Testis (tissue), 3 donors: ENCODE results near the gene RTF2. TPM values are rescaled to one million over a fixed set of nuclear protein-coding genes. Genes with fewer than 3 reads are reported as not detected.

Experiments used
- DNase-seq: peaks from one replicate; pipeline ENCODE4 v3.0.0-alpha.2; 2019
- H3K27ac ChIP-seq, 2 donors: fragments of 200-600 bp; sonication (generic); one replicate each; pipeline ENCODE4 v1.5.1; 2019
- H3K27me3 ChIP-seq: fragments of 200-600 bp; sonication (generic); one replicate; pipeline ENCODE4 v1.5.1; 2019
- H3K36me3 ChIP-seq: fragments of 200-600 bp; sonication (generic); one replicate; pipeline ENCODE4 v1.5.1; 2017; ENCODE audit warnings: low read depth; ENCODE audit errors: missing control alignments
- H3K4me1 ChIP-seq: fragments of 200-600 bp; sonication (generic); one replicate; pipeline ENCODE4 v1.5.1; 2019
- H3K4me3 ChIP-seq, 2 donors: fragments of 200-600 bp; sonication (generic); one replicate each; pipeline ENCODE4 v1.5.1; 2017 to 2019
- H3K9me3 ChIP-seq: fragments of 200-600 bp; sonication (generic); one replicate; pipeline ENCODE4 v1.5.1; 2017
- POLR2A ChIP-seq: fragments of 450-650 bp; IDR thresholded peaks from one replicate; pipeline ENCODE4 v1.6.1; 2017; ENCODE audit warnings: antibody characterized with exemption, mild to moderate bottlenecking, moderate library complexity
- WGBS, 2 donors: methylation state at CpG; one replicate each; pipeline ENCODE4 v1.1.5; 2018; 5-methylcytosine and 5-hydroxymethylcytosine counted together
- intact Hi-C: fragments of 100-400 bp; cut with DNase I; formaldehyde crosslinking; loops from one replicate; pipeline ENCODE4 v1.15.1; 2023; ENCODE audit warnings: low total_unique reads
- polyA plus RNA-seq: library from polyadenylated mRNA; stranded (reverse); fragments of 350-450 nt; fragmentation: Illumina TruSeq; extraction: RNeasy Lipid Tissue Mini Kit (QIAGEN cat#74804); gene quantifications from one replicate; pipeline ENCODE4 v1.2.3, GENCODE V29; 2014; ENCODE audit warnings: low read depth, low replicate concordance; ENCODE audit not compliant: insufficient read depth
- total RNA-seq, 2 donors: library from RNA; depleted of rRNA; stranded (reverse); fragments of >200 nt; gene quantifications; one replicate each; pipeline ENCODE4 v1.2.3, GENCODE V29; 2016
- TF ChIP-seq, protein P1 (sequence below), 3 experiments: fragments of 450-650 bp in 2 of 3; fragments of 200-600 bp in 1 of 3; sonication (generic) in 1 of 3; IDR thresholded peaks; one replicate each; pipeline ENCODE4 v1.5.1; 2016 to 2019; ENCODE audit warnings: antibody characterized with exemption in 3 of 3, mild to moderate bottlenecking in 2 of 3, moderate library complexity in 1 of 3

RTF2 gene
- total and polyA plus RNA-seq, 3 donors from 2014 or later, result 76.4 to 144 (median 80.4) TPM

GRCh38 chr20:56463428-56463827 is 5.0 kb upstream of the RTF2 start:
- 73 to 86% methylated on average over 3 of the region's 3 CpGs for WGBS, 2 donors
- intact Hi-C loops, result no loop called here

GRCh38 chr20:56465997-56466396 is 2.4 kb upstream of the RTF2 start:
- intact Hi-C loops, result no loop called here
- whole genome bisulfite sequencing, 2 donors, result 54 to 68% methylated on average over 7 of the region's 7 CpGs
- H3K9me3 ChIP-seq, result no peaks in the 10 kb centered on the region
- peak overlapping the region in 1 of 2 donors; percentile 16 for H3K27ac ChIP-seq
- no peaks in the 10 kb centered on the region for H3K36me3 ChIP-seq
- H3K4me3 ChIP-seq, result no peak overlapping the region
- no peaks in the 10 kb centered on the region for H3K27me3 ChIP-seq
- peaks cover 9% of the 10 kb centered on the region for H3K4me1 ChIP-seq
- no peak for DNase-seq
- TF ChIP-seq POLR2A, result no peak
- TF ChIP-seq, protein P1, sequence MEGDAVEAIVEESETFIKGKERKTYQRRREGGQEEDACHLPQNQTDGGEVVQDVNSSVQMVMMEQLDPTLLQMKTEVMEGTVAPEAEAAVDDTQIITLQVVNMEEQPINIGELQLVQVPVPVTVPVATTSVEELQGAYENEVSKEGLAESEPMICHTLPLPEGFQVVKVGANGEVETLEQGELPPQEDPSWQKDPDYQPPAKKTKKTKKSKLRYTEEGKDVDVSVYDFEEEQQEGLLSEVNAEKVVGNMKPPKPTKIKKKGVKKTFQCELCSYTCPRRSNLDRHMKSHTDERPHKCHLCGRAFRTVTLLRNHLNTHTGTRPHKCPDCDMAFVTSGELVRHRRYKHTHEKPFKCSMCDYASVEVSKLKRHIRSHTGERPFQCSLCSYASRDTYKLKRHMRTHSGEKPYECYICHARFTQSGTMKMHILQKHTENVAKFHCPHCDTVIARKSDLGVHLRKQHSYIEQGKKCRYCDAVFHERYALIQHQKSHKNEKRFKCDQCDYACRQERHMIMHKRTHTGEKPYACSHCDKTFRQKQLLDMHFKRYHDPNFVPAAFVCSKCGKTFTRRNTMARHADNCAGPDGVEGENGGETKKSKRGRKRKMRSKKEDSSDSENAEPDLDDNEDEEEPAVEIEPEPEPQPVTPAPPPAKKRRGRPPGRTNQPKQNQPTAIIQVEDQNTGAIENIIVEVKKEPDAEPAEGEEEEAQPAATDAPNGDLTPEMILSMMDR (IDR thresholded peaks at IDR 0.05), result no peak

More at GRCh38 chr20:56463428-56463827, 5.0 kb upstream of the RTF2 start:
- H3K4me1 ChIP-seq, result no peaks in the 10 kb centered on the region
- no peaks in the 10 kb centered on the region for H3K27me3 ChIP-seq
- H3K36me3 ChIP-seq, result no peaks in the 10 kb centered on the region
- no peak for TF ChIP-seq POLR2A
- TF ChIP-seq, protein P1 (IDR thresholded peaks at IDR 0.05), result no peak
- no peak for DNase-seq
- no peak overlapping the region for H3K27ac ChIP-seq
- H3K4me3 ChIP-seq, result no peak overlapping the region
- H3K9me3 ChIP-seq, result no peaks in the 10 kb centered on the region

- H3K4me3 ChIP-seq, result peak overlapping the region; percentile 70 to 86
- no peaks in the 10 kb centered on the region for H3K9me3 ChIP-seq
- intact Hi-C loops, result no loop called here
- no peaks in the 10 kb centered on the region for H3K36me3 ChIP-seq
- H3K27me3 ChIP-seq, result no peaks in the 10 kb centered on the region
- DNase-seq, result no peak
- peaks cover 9% of the 10 kb centered on the region for H3K4me1 ChIP-seq
- H3K27ac ChIP-seq, result peak overlapping the region; percentile 53 to 78
- 5% methylated on average over 7 of the region's 7 CpGs for WGBS, 2 donors
- TF ChIP-seq POLR2A, result no peak
- TF ChIP-seq, protein P1 (IDR thresholded peaks at IDR 0.05), result no peak
Observed at GRCh38 chr20:56467968-56468315, 485 bp upstream of the RTF2 start.

DNA sequence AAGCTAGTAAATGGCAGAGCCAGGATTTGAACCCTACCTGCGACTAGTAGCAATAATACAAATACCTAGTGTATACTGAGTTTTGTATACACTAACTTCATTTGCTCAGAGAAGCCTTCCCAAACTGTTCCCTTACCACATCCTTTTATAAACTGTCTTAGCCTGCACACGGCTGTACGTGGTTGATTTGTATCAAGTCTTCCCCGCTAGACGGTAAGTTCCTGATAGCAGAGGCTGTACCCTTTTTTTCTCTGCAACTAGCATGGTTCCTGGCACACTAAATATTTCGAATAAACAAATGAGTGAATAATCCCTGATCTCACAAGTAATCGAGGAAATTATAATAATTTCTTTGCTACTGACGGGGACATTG is 636 bp downstream of the RTF2 start:
- intact Hi-C loops, result no loop called here
- H3K27ac ChIP-seq, result peak overlapping the region; percentile 75 to 78
- WGBS, 2 donors, result 13 to 14% methylated on average over 8 of the region's 8 CpGs
- no peaks in the 10 kb centered on the region for H3K36me3 ChIP-seq
- TF ChIP-seq, protein P1 (IDR thresholded peaks at IDR 0.05), result no peak
- TF ChIP-seq POLR2A, result no peak
- H3K4me3 ChIP-seq, result peak overlapping the region; percentile 70 to 86
- no peaks in the 10 kb centered on the region for H3K27me3 ChIP-seq
- DNase-seq, result no peak
- H3K4me1 ChIP-seq, result peaks cover 9% of the 10 kb centered on the region
- no peaks in the 10 kb centered on the region for H3K9me3 ChIP-seq

DNA sequence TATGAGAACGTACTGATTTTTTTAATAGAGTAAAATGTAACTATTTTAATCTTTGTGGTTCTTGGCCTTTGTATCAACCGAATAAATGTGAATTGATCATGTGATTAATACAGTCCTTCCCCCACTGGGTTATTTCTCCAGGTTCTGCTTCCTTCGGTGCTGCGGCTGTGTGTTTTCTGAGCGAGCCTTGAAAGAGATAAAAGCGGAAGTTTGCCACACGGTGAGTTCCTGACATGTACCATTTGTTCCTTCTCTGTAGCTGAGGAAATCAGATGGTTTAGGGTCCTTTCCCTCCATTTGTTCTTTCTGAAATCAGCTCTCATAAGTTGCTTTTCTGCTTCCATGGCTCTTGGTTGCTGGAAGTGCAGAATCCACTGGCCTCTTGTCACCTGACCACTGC is 15.5 kb downstream of the RTF2 start:
- H3K9me3 ChIP-seq, result no peaks in the 10 kb centered on the region
- no peaks in the 10 kb centered on the region for H3K36me3 ChIP-seq
- WGBS, 2 donors, result 51 to 74% methylated on average over 7 of the region's 7 CpGs
- TF ChIP-seq, protein P1 (IDR thresholded peaks at IDR 0.05), result no peak
- no peak for TF ChIP-seq POLR2A
- intact Hi-C loops, result no loop called here
- H3K4me1 ChIP-seq, result no peaks in the 10 kb centered on the region
- peak overlapping the region; percentile 35 to 60 for H3K27ac ChIP-seq
- H3K4me3 ChIP-seq, result no peak overlapping the region
- no peaks in the 10 kb centered on the region for H3K27me3 ChIP-seq
- peak; percentile 48 for DNase-seq
